Right lobe of liver (tissue), 4 donors: Measurements from ENCODE around the gene STAC.

Source experiments
- CTCF ChIP-seq, 4 donors: fragments of 200-600 bp in 3 of 4; fragments of 450-650 bp in 1 of 4; IDR thresholded peaks; one replicate each; pipeline versions ENCODE4 v1.5.1 to v1.8.0; 2016 to 2022; ENCODE audit warnings: antibody characterized with exemption in 4 of 4, mild to moderate bottlenecking in 2 of 4
- POLR2A ChIP-seq: fragments of 450-650 bp; IDR thresholded peaks from one replicate; pipeline ENCODE4 v1.6.1; 2017; ENCODE audit warnings: antibody characterized with exemption, mild to moderate bottlenecking
- donor health status: DM: no; HTN: no; CAD: no.
- donor health status: DM: no; HTN: no; CAD: no.
- donor health status: DM: no; HTN: yes; CAD: no.

- TF ChIP-seq CTCF (IDR thresholded peaks at IDR 0.05) (no peak), POLR2A (no peak)
These were observed at the start of gene STAC for GRCh38 chr3:36380221-36381031.
